Measurements from ENCODE around the gene MAMLD1. TPM values are rescaled to one million over a fixed set of nuclear protein-coding genes. Genes with fewer than 3 reads are reported as not detected.

MAMLD1 gene
- total and polyA plus RNA-seq, 4 donors: 0.59 to 1.1 (median 0.76) TPM

- DNase-seq (ENCODE audit: low spot score): no peak
- no peak for TF ChIP-seq HNF4G (IDR thresholded peaks at IDR 0.05)
- no peak for TF ChIP-seq YY1 (IDR thresholded peaks at IDR 0.05)
- TF ChIP-seq FOXA1 (IDR thresholded peaks at IDR 0.05): no peak
- no peak for TF ChIP-seq EGR1 (IDR thresholded peaks at IDR 0.05; ENCODE audit: low read depth in 2 of 2)
- no peak for TF ChIP-seq REST (IDR thresholded peaks at IDR 0.05)
- no peaks in the 10 kb centered on the region for H3K9me3 ChIP-seq (ENCODE audit: control insufficient read depth in 4 of 4, low read length in 3 of 4)
- H3K9ac ChIP-seq (ENCODE audit: low read depth in 1 of 2, low read length in 2 of 2): no peak overlapping the region
- H3K27me3 ChIP-seq (ENCODE audit: control insufficient read depth in 4 of 4, insufficient read depth in 4 of 4, low read length in 3 of 4): no peaks in the 10 kb centered on the region
- H3K27ac ChIP-seq (ENCODE audit: low read depth in 1 of 2, low read length in 2 of 2): no peak overlapping the region
- WGBS: 85% methylated on average over 8 of the region's 8 CpGs
- H3K4me3 ChIP-seq (ENCODE audit: low read depth in 1 of 3, low read length in 3 of 3): no peak overlapping the region
- H3K4me1 ChIP-seq (ENCODE audit: control insufficient read depth in 4 of 4, insufficient read depth in 4 of 4, low read length in 3 of 4): peaks cover 0 to 19% (median 7%) of the 10 kb centered on the region in 4 donors
- H3K36me3 ChIP-seq (ENCODE audit: control insufficient read depth in 4 of 4, insufficient read depth in 3 of 4, low read depth in 1 of 4, low read length in 3 of 4): no peaks in the 10 kb centered on the region
Observed at GRCh38 chrX:150483356-150483985, 120.4 kb downstream of the MAMLD1 start.

- H3K9ac ChIP-seq (ENCODE audit: low read depth in 1 of 2, low read length in 2 of 2): no peak overlapping the region
- peak; percentile 37 for DNase-seq (ENCODE audit: low spot score)
- no peaks in the 10 kb centered on the region for H3K36me3 ChIP-seq (ENCODE audit: control insufficient read depth in 4 of 4, insufficient read depth in 3 of 4, low read depth in 1 of 4, low read length in 3 of 4)
- WGBS: 76% methylated on average over 3 of the region's 3 CpGs
- no peaks in the 10 kb centered on the region for H3K9me3 ChIP-seq (ENCODE audit: control insufficient read depth in 4 of 4, low read length in 3 of 4)
- no peak overlapping the region for H3K4me3 ChIP-seq (ENCODE audit: low read depth in 1 of 3, low read length in 3 of 3)
- peak overlapping the region in 1 of 2 donors; percentile 7 for H3K27ac ChIP-seq (ENCODE audit: low read depth in 1 of 2, low read length in 2 of 2)
- H3K27me3 ChIP-seq (ENCODE audit: control insufficient read depth in 4 of 4, insufficient read depth in 4 of 4, low read length in 3 of 4): no peaks in the 10 kb centered on the region
- peaks cover 0 to 19% (median 7%) of the 10 kb centered on the region in 4 donors for H3K4me1 ChIP-seq (ENCODE audit: control insufficient read depth in 4 of 4, insufficient read depth in 4 of 4, low read length in 3 of 4)
- TF ChIP-seq HNF4G (IDR thresholded peaks at IDR 0.05) (no peak), FOXA2 (IDR thresholded peaks at IDR 0.05) (no peak), RAD21 (IDR thresholded peaks at IDR 0.05) (peak; percentile 74 to 88), MAX (IDR thresholded peaks at IDR 0.05) (no peak), YY1 (IDR thresholded peaks at IDR 0.05) (no peak), GABPA (IDR thresholded peaks at IDR 0.05 in 1 of 2, conservative IDR thresholded peaks at IDR 0.05 in 1 of 2) (no peak), SP1 (IDR thresholded peaks at IDR 0.05) (no peak), FOXA1 (IDR thresholded peaks at IDR 0.05) (no peak), CTCF (IDR thresholded peaks at IDR 0.05; ENCODE audit: low read depth, low read length, missing input control) (peak; percentile 62)
Observed at GRCh38 chrX:150486011-150486410, 122.9 kb downstream of the MAMLD1 start.
